RWPE1 (cell line): ENCODE results near the gene PRLR.

Experiments
- CTCF ChIA-PET: fragments of 350-600 bp; sonication (Branson Sonifier 250); formaldehyde crosslinking; extraction: SDS; loops from one replicate; lab custom pipeline; 2021; lab: Yijun Ruan, JAX
- POLR2A ChIA-PET: fragments of 400-600 bp; formaldehyde crosslinking; extraction: SDS; loops from one replicate; lab custom pipeline; 2020; ENCODE audit warnings: antibody characterized with exemption; ENCODE audit not compliant: low non-redundant PET; lab: Yijun Ruan, JAX
- DNase-seq: peaks from one replicate; pipeline ENCODE4 v3.0.0; 2012; ENCODE audit warnings: low spot score
- H3K27ac ChIP-seq: fragments of 450-650 bp; 2 replicates; pipeline ENCODE4 v1.5.1; 2017
- CTCF ChIP-seq: fragments of 450-650 bp; conservative IDR thresholded peaks from 2 replicates; pipeline ENCODE4 v1.5.1; 2017; ENCODE audit warnings: low read depth, mild to moderate bottlenecking

The PRLR gene

DNA sequence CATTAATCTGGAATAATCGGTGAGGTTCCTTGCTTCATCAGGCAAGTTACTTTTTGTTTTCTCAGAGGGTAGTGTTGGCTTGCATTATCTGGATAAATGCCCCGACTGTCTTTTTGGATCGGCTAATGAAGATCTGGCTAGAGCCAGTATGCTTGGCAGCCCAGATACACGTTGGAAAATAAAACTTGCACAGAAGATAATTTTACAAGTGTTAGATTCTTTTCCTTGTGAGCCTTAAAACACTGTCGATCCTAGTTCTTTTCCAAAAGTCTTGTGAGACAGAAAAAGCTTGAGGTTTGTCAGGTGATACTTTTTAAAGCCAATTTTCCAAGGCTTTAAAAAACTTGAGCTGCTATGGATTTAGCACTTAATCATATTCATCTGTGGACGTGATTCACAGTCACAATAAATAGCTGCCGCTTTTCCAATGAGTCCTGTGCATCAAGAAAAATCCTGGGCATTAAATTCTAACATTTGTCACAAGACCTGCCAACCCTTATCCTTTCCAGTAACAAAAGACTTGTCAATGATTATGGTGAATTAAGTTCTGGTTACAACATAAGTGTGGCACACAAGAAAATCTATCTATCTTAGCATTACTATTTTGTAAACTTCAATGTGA lies 68.5 kb downstream of the PRLR start:
- TF ChIP-seq CTCF: no peak
- CTCF ChIA-PET: no interaction called here
- POLR2A ChIA-PET: no interaction called here

GRCh38 chr5:35160486-35161116 lies 69.7 kb downstream of the PRLR start:
- H3K27ac ChIP-seq: no peak overlapping the region
- POLR2A ChIA-PET: no interaction called here
- CTCF ChIA-PET: no interaction called here
- no peak for DNase-seq
- TF ChIP-seq CTCF: no peak

More for the DNA sequence above, 68.5 kb downstream of the PRLR start:
- DNase-seq: no peak
- H3K27ac ChIP-seq: no peak overlapping the region

- TF ChIP-seq CTCF: no peak
- ChIA-PET POLR2A (no interaction called here), CTCF (no interaction called here)
- no peak overlapping the region for H3K27ac ChIP-seq
- DNase-seq: no peak
Measured at GRCh38 chr5:35159370-35159742, 70.9 kb downstream of the PRLR start.

DNA sequence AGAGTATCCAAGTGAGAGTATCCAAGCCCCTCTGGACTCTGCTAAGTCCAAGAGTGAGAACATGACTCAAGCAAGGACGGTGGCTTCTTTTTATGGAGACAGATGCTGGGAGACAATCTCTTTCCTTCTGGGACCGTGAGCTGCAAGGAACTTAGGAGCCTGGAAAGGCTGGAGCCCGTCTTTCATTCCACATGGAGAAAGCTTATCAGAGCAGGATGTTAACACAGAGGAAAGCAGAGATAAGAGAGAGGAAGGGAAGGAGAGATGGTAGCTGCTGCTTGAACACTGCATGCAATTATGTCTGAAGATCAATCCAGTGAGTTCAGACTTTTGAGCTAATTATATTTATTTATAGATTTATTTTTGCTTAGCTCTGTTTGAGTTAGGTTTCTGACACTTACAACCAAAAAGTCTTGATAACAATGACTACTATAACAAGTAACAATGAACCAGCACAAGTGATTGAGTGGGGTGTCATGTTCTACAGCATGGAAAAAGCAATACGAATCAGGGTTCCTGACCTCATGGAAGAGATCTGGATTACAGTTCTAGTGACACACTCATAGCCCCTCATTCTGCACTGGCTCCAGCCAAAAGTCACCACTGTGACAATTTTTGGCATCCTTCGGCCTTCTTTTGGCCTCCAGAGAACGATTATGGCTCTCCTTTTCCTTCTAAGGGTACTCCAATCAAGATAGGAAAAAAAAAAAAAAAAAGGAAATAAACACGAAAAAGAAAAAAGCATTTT lies 71.5 kb downstream of the PRLR start:
- ChIA-PET POLR2A (no interaction called here), CTCF (interaction anchor here (0.6 kb wide), 1 partner anchor 1884 kb away, joined by 3 read pairs; no protein-coding TSS in a partner anchor)
- H3K27ac ChIP-seq: no peak overlapping the region
- DNase-seq: no peak
- TF ChIP-seq CTCF: no peak

DNA sequence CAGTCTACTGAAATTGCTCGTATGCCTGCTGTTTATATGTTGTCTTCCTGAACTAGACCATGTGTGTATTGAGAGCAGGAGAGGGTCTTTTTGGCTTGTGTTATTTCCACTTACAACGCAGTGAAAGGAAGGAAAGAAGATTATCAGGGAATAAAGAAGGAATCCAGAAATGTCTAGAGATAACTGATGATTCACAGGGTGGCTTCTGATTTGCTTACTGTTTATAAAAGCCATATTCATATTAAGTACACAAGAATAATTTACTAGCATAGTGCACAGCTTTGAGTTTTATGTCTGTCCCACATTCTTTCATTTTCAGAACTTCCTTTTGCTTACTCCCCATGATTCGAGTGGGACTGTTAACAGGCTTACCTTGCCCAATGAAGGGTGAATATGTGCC lies 72.1 kb downstream of the PRLR start:
- no peak for DNase-seq
- CTCF ChIA-PET: interaction anchor here (0.6 kb wide), 1 partner anchor 1884 kb away, joined by 3 read pairs; no protein-coding TSS in a partner anchor
- POLR2A ChIA-PET: no interaction called here
- no peak overlapping the region for H3K27ac ChIP-seq
- no peak for TF ChIP-seq CTCF

GRCh38 chr5:35153375-35153932 lies 76.8 kb downstream of the PRLR start:
- ChIA-PET POLR2A (no interaction called here), CTCF (no interaction called here)
- no peak for TF ChIP-seq CTCF
- H3K27ac ChIP-seq: no peak overlapping the region
- DNase-seq: no peak
